ENCODE measurements around the gene TFPI2.

Gene TFPI2

DNA sequence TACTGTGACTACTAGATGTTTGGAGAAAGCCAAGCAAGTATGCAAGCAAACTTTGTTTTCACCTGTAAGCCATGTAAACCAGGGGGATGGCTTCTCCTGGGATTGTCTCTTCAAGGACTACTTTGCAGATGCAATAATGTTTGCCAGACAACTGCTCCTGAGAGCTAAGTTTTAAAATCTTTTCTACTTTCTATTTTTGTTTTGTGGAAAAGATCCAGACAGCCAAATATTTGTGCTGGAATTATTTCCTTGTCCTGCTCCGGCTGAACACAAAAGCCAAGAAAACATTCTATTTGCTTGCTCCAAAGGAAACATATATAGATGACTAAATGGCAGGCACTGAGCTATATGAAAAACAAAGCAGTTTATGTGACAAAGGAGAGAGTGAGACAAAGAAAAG, 51.6 kb downstream of the TFPI2 start:
- H3K4me3 ChIP-seq (ENCODE audit: control insufficient read depth, low read depth, low read length), result no peak overlapping the region
- DNase-seq (ENCODE audit: low read depth), result no peak
- no peak for TF ChIP-seq CTCF (IDR thresholded peaks at IDR 0.05; ENCODE audit: control insufficient read depth, insufficient read depth, low read depth, low read length, missing control alignments)

DNA sequence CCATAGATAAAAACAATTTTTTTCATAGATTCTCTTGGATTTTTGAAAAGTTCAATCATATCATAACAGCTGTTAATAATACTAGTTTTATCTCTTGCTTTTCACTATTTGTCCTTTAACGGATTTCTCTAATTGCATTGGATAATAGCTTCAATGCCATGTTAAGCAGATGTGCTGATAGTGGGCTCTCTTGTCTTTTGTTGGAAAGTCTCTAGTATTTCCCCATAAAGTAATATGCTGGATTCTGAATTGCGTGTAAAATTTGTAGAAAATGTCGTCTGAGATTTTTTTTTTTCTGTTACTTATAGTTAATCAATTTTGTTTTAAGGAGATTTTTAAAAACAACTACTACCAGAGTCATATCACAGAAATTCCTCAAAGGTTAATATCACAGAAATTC, 53.3 kb downstream of the TFPI2 start:
- DNase-seq (ENCODE audit: low read depth), result no peak
- no peak for TF ChIP-seq CTCF (IDR thresholded peaks at IDR 0.05; ENCODE audit: control insufficient read depth, insufficient read depth, low read depth, low read length, missing control alignments)
- no peak overlapping the region for H3K4me3 ChIP-seq (ENCODE audit: control insufficient read depth, low read depth, low read length)

- TF ChIP-seq CTCF (IDR thresholded peaks at IDR 0.05; ENCODE audit: control insufficient read depth, insufficient read depth, low read depth, low read length, missing control alignments), result no peak
- H3K4me3 ChIP-seq (ENCODE audit: control insufficient read depth, low read depth, low read length), result no peak overlapping the region
- DNase-seq (ENCODE audit: low read depth), result no peak
These were observed 54.4 kb downstream of the TFPI2 start for GRCh38 chr7:93836116-93836515.

DNA sequence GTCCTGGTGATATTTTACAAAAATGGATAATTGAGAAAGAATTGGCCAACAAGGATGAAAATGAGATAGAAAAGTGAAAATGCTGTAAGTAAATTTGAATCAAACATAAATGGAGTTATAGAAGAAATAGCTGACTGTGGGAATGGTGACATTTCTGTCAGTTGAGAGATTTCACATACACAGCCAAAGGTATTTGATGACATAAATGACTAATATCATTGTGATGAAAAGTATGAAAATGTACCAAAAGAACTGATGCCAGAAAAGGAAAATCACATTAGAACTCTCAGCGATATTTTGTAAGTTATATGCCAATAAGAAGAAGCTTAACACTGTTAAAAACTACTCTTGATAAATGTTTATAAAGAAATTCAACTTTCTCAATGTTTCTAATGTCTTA, 54.9 kb downstream of the TFPI2 start:
- no peak for DNase-seq (ENCODE audit: low read depth)
- no peak overlapping the region for H3K4me3 ChIP-seq (ENCODE audit: control insufficient read depth, low read depth, low read length)
- TF ChIP-seq CTCF (IDR thresholded peaks at IDR 0.05; ENCODE audit: control insufficient read depth, insufficient read depth, low read depth, low read length, missing control alignments), result no peak

Data from AG09309 (cell line).